Pancreas (tissue), 10 donors: ENCODE data around the gene PITPNM3. TPM values are rescaled to one million over a fixed set of nuclear protein-coding genes. Genes with fewer than 3 reads are reported as not detected.

Source experiments
- ATAC-seq, 4 donors: fragments of 200-7000 bp; cut with Tn5 transposase; one replicate each; pipeline versions ENCODE4 v1.8.0 to v1.9.1; 2020; ENCODE audit warnings: mild to moderate bottlenecking in 4 of 4, moderate library complexity in 4 of 4
- DNase-seq, 6 donors: peaks; one replicate each; pipeline ENCODE4 v3.0.0-alpha.2; 2020
- FAIRE-seq: peaks from 2 replicates; lab custom pipeline; 2012; peaks lifted over from hg19 to GRCh38; lab: Jason Lieb, UNC
- H3K27ac ChIP-seq, 4 donors: fragments of 200-600 bp; sonication (generic); 1 replicate in 3 of 4; 2 replicates in 1 of 4; pipeline versions ENCODE4 v1.5.0 to v1.8.0; 2020
- H3K27me3 ChIP-seq, 4 donors: fragments of 200-600 bp; one replicate each; pipeline ENCODE4 v1.8.0; 2021
- H3K36me3 ChIP-seq, 3 donors: fragments of 200-600 bp; sonication (generic) in 1 of 3; one replicate each; pipeline versions ENCODE4 v1.5.0 to v1.8.0; 2020 to 2021
- H3K4me1 ChIP-seq, 3 donors: fragments of 200-600 bp; one replicate each; pipeline ENCODE4 v1.8.0; 2021
- H3K4me3 ChIP-seq, 4 donors: fragments of 200-600 bp; sonication (generic) in 2 of 4; one replicate each; pipeline versions ENCODE4 v1.5.0 to v1.8.0; 2020 to 2021
- H3K9me3 ChIP-seq, 4 donors: fragments of 200-600 bp; one replicate each; pipeline ENCODE4 v1.8.0; 2021
- CTCF ChIP-seq, 4 donors: fragments of 200-600 bp; sonication (generic) in 3 of 4; IDR thresholded peaks; one replicate each; pipeline versions ENCODE4 v1.5.0 to v1.8.0; 2021; ENCODE audit warnings: antibody characterized with exemption in 4 of 4
- WGBS, 2 donors: extraction: QIAGEN DNeasy Blood & Tissue Kit; methylation state at CpG; one replicate each; pipeline ENCODE4 v1.1.7; 2013; 5-methylcytosine and 5-hydroxymethylcytosine counted together
- intact Hi-C, 3 donors: fragments of 100-400 bp; cut with DNase I; formaldehyde crosslinking; loops; one replicate each; pipeline versions ENCODE4 v1.11.1 to v1.14.2; 2022
- polyA plus RNA-seq, 2 donors: library from polyadenylated mRNA; stranded (reverse); fragments of 200-250 nt; gene quantifications; one replicate each; pipeline ENCODE4 v1.2.3, GENCODE V29; 2013
- total RNA-seq, 6 donors: library from RNA; stranded (reverse); fragmentation: NEBNext Ultra II Directional in 4 of 6; extraction: Animal tissue kit (Norgen Biotek cat#: 25700) in 4 of 6; gene quantifications; one replicate each; pipeline versions ENCODE4 v1.2.1 to v1.2.4, GENCODE V29; 2021 to 2023
- donor health status: healthy with polysubstance abuse.
- donor health status: DM: no; HTN: no; CAD: no; lungs with moderate emphysema.
- donor health status: DM: no; HTN: no; CAD: no.
- donor health status: control.
- donor health status: control.
- donor health status: Bipolar disorder and iron deficiency.
- donor health status: DM: yes; HTN: yes; CAD: no.
- donor health status: DM: no; HTN: no; CAD: no.
- donor health status: DM: no; HTN: no; CAD: no.
- donor health status: DM: yes; HTN: yes; CAD: no.

The PITPNM3 gene
- total and polyA plus RNA-seq, 8 donors: 0.67 to 5.1 (median 2.5) TPM

GRCh38 chr17:6442775-6443174 is 113.6 kb downstream of the PITPNM3 start:
- H3K27me3 ChIP-seq: no peaks in the 10 kb centered on the region
- intact Hi-C loops: no loop called here
- H3K4me1 ChIP-seq: no peaks in the 10 kb centered on the region
- H3K27ac ChIP-seq: no peak overlapping the region
- H3K4me3 ChIP-seq: no peak overlapping the region
- no peaks in the 10 kb centered on the region for H3K9me3 ChIP-seq
- no peak for DNase-seq
- H3K36me3 ChIP-seq: no peaks in the 10 kb centered on the region
- no peak for ATAC-seq
- no peak for TF ChIP-seq CTCF (IDR thresholded peaks at IDR 0.05)
- WGBS, 2 donors: 56 to 57% methylated on average over 6 of the region's 6 CpGs
- no peak for FAIRE-seq

GRCh38 chr17:6439951-6440350 is 116.4 kb downstream of the PITPNM3 start:
- 46 to 50% methylated on average over 4 of the region's 4 CpGs for WGBS, 2 donors
- no peak for TF ChIP-seq CTCF (IDR thresholded peaks at IDR 0.05)
- H3K36me3 ChIP-seq: no peaks in the 10 kb centered on the region
- no peak for DNase-seq
- intact Hi-C loops: no loop called here
- H3K4me1 ChIP-seq: no peaks in the 10 kb centered on the region
- ATAC-seq: no peak
- no peak overlapping the region for H3K4me3 ChIP-seq
- no peak for FAIRE-seq
- peaks cover 0 to 4% (median 0%) of the 10 kb centered on the region in 4 donors for H3K27me3 ChIP-seq
- H3K9me3 ChIP-seq: no peaks in the 10 kb centered on the region
- no peak overlapping the region for H3K27ac ChIP-seq

GRCh38 chr17:6437956-6438355 is 118.4 kb downstream of the PITPNM3 start:
- Histone ChIP-seq H3K4me3 (no peak overlapping the region), H3K36me3 (no peaks in the 10 kb centered on the region), H3K9me3 (no peaks in the 10 kb centered on the region), H3K4me1 (no peaks in the 10 kb centered on the region), H3K27me3 (peaks cover 0 to 4% (median 0%) of the 10 kb centered on the region in 4 donors), H3K27ac (no peak overlapping the region)
- WGBS, 2 donors: 38 to 58% methylated on average over 3 of the region's 3 CpGs
- ATAC-seq (no peak), DNase-seq (no peak), FAIRE-seq (no peak)
- intact Hi-C loops: no loop called here
- no peak for TF ChIP-seq CTCF (IDR thresholded peaks at IDR 0.05)

- ATAC-seq (no peak), DNase-seq (no peak), FAIRE-seq (no peak)
- Histone ChIP-seq H3K27me3 (peaks cover 0 to 4% (median 0%) of the 10 kb centered on the region in 4 donors), H3K9me3 (no peaks in the 10 kb centered on the region), H3K4me1 (no peaks in the 10 kb centered on the region), H3K36me3 (no peaks in the 10 kb centered on the region), H3K4me3 (no peak overlapping the region), H3K27ac (no peak overlapping the region)
- TF ChIP-seq CTCF (IDR thresholded peaks at IDR 0.05): no peak
- WGBS, 2 donors: 27% methylated on average over 4 of the region's 4 CpGs
- intact Hi-C loops: no loop called here
Observed at GRCh38 chr17:6437466-6437865, 118.9 kb downstream of the PITPNM3 start.

GRCh38 chr17:6435968-6436367 is 120.4 kb downstream of the PITPNM3 start:
- peak; percentile 75 to 88 (median 80) for TF ChIP-seq CTCF (IDR thresholded peaks at IDR 0.05)
- peaks cover 0 to 4% (median 0%) of the 10 kb centered on the region in 4 donors for H3K27me3 ChIP-seq
- H3K4me3 ChIP-seq: no peak overlapping the region
- H3K9me3 ChIP-seq: no peaks in the 10 kb centered on the region
- no peaks in the 10 kb centered on the region for H3K4me1 ChIP-seq
- intact Hi-C loops: no loop called here
- H3K27ac ChIP-seq: no peak overlapping the region
- no peak for FAIRE-seq
- no peaks in the 10 kb centered on the region for H3K36me3 ChIP-seq
- peak; percentile 80 to 99 (median 95) for ATAC-seq
- peak in 3 of 6 donors; percentile 23 to 75 (median 60) for DNase-seq
- 15 to 16% methylated on average over 9 of the region's 9 CpGs for whole genome bisulfite sequencing, 2 donors
